Activated naive CD4-positive, alpha-beta T cell treated with anti-CD3 and anti-CD28 coated beads, Interleukin-2, amount 50 U/mL, for 72 hours (primary cell): ENCODE data around the gene CHMP1B. TPM values are rescaled to one million over a fixed set of nuclear protein-coding genes. Genes with fewer than 3 reads are reported as not detected.

Source experiments
- ATAC-seq, 2 donors: fragments of 150-1000 bp; cut with Tn5 transposase; 2 replicates each; pipeline ENCODE4 v1.10.0; 2021; ENCODE audit warnings: mild to moderate bottlenecking in 2 of 2, moderate library complexity in 2 of 2
- DNase-seq, 2 donors: peaks; one replicate each; pipeline ENCODE4 v3.0.0; 2021 to 2022; ENCODE audit warnings: low spot score in 2 of 2
- H3K27ac Mint-ChIP-seq, 2 donors: one replicate each; pipeline ENCODE4 v1.8.0; 2022; ENCODE audit warnings: mild to moderate bottlenecking in 2 of 2, mixed read lengths in 2 of 2
- H3K36me3 Mint-ChIP-seq, 2 donors: one replicate each; pipeline ENCODE4 v1.8.0; 2022; ENCODE audit warnings: mixed read lengths in 2 of 2
- H3K9me3 Mint-ChIP-seq, 2 donors: one replicate each; pipeline ENCODE4 v1.8.0; 2022; ENCODE audit warnings: mixed read lengths in 2 of 2
- total RNA-seq, 2 donors: library from RNA; stranded (reverse); gene quantifications; one replicate each; pipeline ENCODE4 v1.2.3, GENCODE V29; 2022

Gene CHMP1B
- total RNA-seq, result 10 to 100 TPM; 23.5 to 26.4 TPM

GRCh38 chr18:11851146-11851805 lies at the start of gene CHMP1B:
CHMP1B (plus strand) TSS chr18:11851413; CDS start chr18:11851512, 99 bp downstream.
- peak; percentile 93 to 98 for ATAC-seq

GRCh38 chr18:11801573-11801972 lies 49.6 kb upstream of the CHMP1B start:
- ATAC-seq (no peak), DNase-seq (no peak)
- Mint-ChIP-seq H3K36me3 (no peaks in the 10 kb centered on the region), H3K9me3 (no peaks in the 10 kb centered on the region), H3K27ac (no peak overlapping the region)

More at GRCh38 chr18:11851146-11851805, at the start of gene CHMP1B:
- Mint-ChIP-seq H3K36me3 (peaks cover 16 to 22% of the 10 kb centered on the region in 2 donors), H3K9me3 (no peaks in the 10 kb centered on the region), H3K27ac (peak within 1 kb of the TSS; percentile 93 to 100)
- peak; percentile 93 to 96 for DNase-seq

- no peaks in the 10 kb centered on the region for H3K9me3 Mint-ChIP-seq
- no peaks in the 10 kb centered on the region for H3K36me3 Mint-ChIP-seq
- H3K27ac Mint-ChIP-seq, result no peak overlapping the region
Measured at GRCh38 chr18:11802158-11802557, 49.1 kb upstream of the CHMP1B start.

GRCh38 chr18:11802586-11802985 lies 48.6 kb upstream of the CHMP1B start:
- no peak overlapping the region for H3K27ac Mint-ChIP-seq
- no peaks in the 10 kb centered on the region for H3K9me3 Mint-ChIP-seq
- no peaks in the 10 kb centered on the region for H3K36me3 Mint-ChIP-seq
- DNase-seq (no peak), ATAC-seq (no peak)

More at GRCh38 chr18:11802158-11802557, 49.1 kb upstream of the CHMP1B start:
- DNase-seq (no peak), ATAC-seq (no peak)

- DNase-seq, result no peak
- ATAC-seq, result no peak
- H3K9me3 Mint-ChIP-seq, result no peaks in the 10 kb centered on the region
- no peak overlapping the region for H3K27ac Mint-ChIP-seq
- H3K36me3 Mint-ChIP-seq, result no peaks in the 10 kb centered on the region
Measured at GRCh38 chr18:11807233-11807632, 44.0 kb upstream of the CHMP1B start.

GRCh38 chr18:11808001-11808855 lies 43.0 kb upstream of the CHMP1B start:
- Mint-ChIP-seq H3K9me3 (no peaks in the 10 kb centered on the region), H3K27ac (no peak overlapping the region), H3K36me3 (no peaks in the 10 kb centered on the region)
- ATAC-seq, result no peak
- no peak for DNase-seq

- no peaks in the 10 kb centered on the region for H3K9me3 Mint-ChIP-seq
- ATAC-seq (no peak), DNase-seq (no peak)
- H3K36me3 Mint-ChIP-seq, result no peaks in the 10 kb centered on the region
- no peak overlapping the region for H3K27ac Mint-ChIP-seq
Measured at GRCh38 chr18:11809895-11810294, 41.3 kb upstream of the CHMP1B start.

GRCh38 chr18:11810379-11810778 lies 40.8 kb upstream of the CHMP1B start:
- H3K9me3 Mint-ChIP-seq, result no peaks in the 10 kb centered on the region
- no peak overlapping the region for H3K27ac Mint-ChIP-seq
- no peaks in the 10 kb centered on the region for H3K36me3 Mint-ChIP-seq
- no peak for ATAC-seq
- no peak for DNase-seq

- Mint-ChIP-seq H3K27ac (no peak overlapping the region), H3K9me3 (no peaks in the 10 kb centered on the region)
- ATAC-seq, result no peak
Measured at GRCh38 chr18:11811009-11811408, 40.2 kb upstream of the CHMP1B start.

GRCh38 chr18:11817229-11817628 lies 34.0 kb upstream of the CHMP1B start:
- no peaks in the 10 kb centered on the region for H3K9me3 Mint-ChIP-seq
- no peak for ATAC-seq
- no peak overlapping the region for H3K27ac Mint-ChIP-seq
- H3K36me3 Mint-ChIP-seq, result no peaks in the 10 kb centered on the region
- no peak for DNase-seq

More at GRCh38 chr18:11811009-11811408, 40.2 kb upstream of the CHMP1B start:
- no peaks in the 10 kb centered on the region for H3K36me3 Mint-ChIP-seq
- no peak for DNase-seq

GRCh38 chr18:11818486-11819203 lies 32.6 kb upstream of the CHMP1B start:
- DNase-seq, result no peak
- no peaks in the 10 kb centered on the region for H3K36me3 Mint-ChIP-seq
- ATAC-seq, result no peak
- H3K27ac Mint-ChIP-seq, result no peak overlapping the region
- H3K9me3 Mint-ChIP-seq, result no peaks in the 10 kb centered on the region

GRCh38 chr18:11819938-11820337 lies 31.3 kb upstream of the CHMP1B start:
- no peak overlapping the region for H3K27ac Mint-ChIP-seq
- ATAC-seq (no peak), DNase-seq (no peak)
- H3K36me3 Mint-ChIP-seq, result no peaks in the 10 kb centered on the region
- H3K9me3 Mint-ChIP-seq, result no peaks in the 10 kb centered on the region

GRCh38 chr18:11820697-11821096 lies 30.5 kb upstream of the CHMP1B start:
- DNase-seq (no peak), ATAC-seq (no peak)
- H3K27ac Mint-ChIP-seq, result no peak overlapping the region

GRCh38 chr18:11821208-11821607 lies 30.0 kb upstream of the CHMP1B start:
- ATAC-seq (no peak), DNase-seq (no peak)
- no peaks in the 10 kb centered on the region for H3K9me3 Mint-ChIP-seq
- no peak overlapping the region for H3K27ac Mint-ChIP-seq
- no peaks in the 10 kb centered on the region for H3K36me3 Mint-ChIP-seq

More at GRCh38 chr18:11820697-11821096, 30.5 kb upstream of the CHMP1B start:
- Mint-ChIP-seq H3K36me3 (no peaks in the 10 kb centered on the region), H3K9me3 (no peaks in the 10 kb centered on the region)

GRCh38 chr18:11821643-11822237 lies 29.5 kb upstream of the CHMP1B start:
- Mint-ChIP-seq H3K27ac (no peak overlapping the region), H3K9me3 (no peaks in the 10 kb centered on the region), H3K36me3 (no peaks in the 10 kb centered on the region)
- no peak for ATAC-seq
- DNase-seq, result no peak

- ATAC-seq, result no peak
- Mint-ChIP-seq H3K9me3 (no peaks in the 10 kb centered on the region), H3K36me3 (no peaks in the 10 kb centered on the region), H3K27ac (no peak overlapping the region)
- no peak for DNase-seq
Measured at GRCh38 chr18:11823545-11823944, 27.7 kb upstream of the CHMP1B start.

GRCh38 chr18:11826836-11827235 lies 24.4 kb upstream of the CHMP1B start:
- no peaks in the 10 kb centered on the region for H3K9me3 Mint-ChIP-seq
- no peak for DNase-seq
- no peak for ATAC-seq
- no peaks in the 10 kb centered on the region for H3K36me3 Mint-ChIP-seq
- no peak overlapping the region for H3K27ac Mint-ChIP-seq
